Astrocyte (in vitro differentiated cells and primary cell): ENCODE results near the gene POT1.

ENCODE experiments used
- CTCF ChIP-seq: IDR thresholded peaks from 2 replicates; pipeline ENCODE4 v1.5.1; 2011; ENCODE audit warnings: low read depth, mild to moderate bottlenecking, inconsistent platforms, low read length, moderate library complexity; ENCODE audit not compliant: insufficient read depth
- EZH2 ChIP-seq: IDR thresholded peaks from 2 replicates; pipeline ENCODE4 v1.6.1; 2012; ENCODE audit warnings: mild to moderate bottlenecking, low read length, inconsistent platforms; ENCODE audit not compliant: insufficient read depth

DNA sequence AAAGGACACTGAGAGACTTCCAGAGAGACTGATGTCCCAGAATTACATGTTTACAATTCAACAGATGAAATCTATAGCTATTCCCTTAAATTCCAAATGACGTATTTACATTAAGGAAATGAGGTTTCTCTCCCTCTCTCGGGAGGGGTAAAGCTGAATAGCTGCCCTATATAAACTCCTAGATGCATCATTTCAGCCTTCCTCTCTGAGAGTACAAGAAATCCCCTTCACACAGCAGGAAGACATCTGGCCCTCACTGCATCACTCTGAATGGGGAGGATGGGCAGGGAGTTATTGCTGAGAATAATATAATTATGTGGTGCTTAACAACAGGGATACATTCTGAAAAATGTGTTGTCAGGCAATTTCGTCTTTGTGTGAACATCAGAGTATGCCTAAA lies 11.0 kb downstream of the POT1 start:
- TF ChIP-seq CTCF, result no peak
- TF ChIP-seq EZH2, result no peak
